ENCODE measurements around the gene RPS19BP1.

- TF ChIP-seq, protein P1, sequence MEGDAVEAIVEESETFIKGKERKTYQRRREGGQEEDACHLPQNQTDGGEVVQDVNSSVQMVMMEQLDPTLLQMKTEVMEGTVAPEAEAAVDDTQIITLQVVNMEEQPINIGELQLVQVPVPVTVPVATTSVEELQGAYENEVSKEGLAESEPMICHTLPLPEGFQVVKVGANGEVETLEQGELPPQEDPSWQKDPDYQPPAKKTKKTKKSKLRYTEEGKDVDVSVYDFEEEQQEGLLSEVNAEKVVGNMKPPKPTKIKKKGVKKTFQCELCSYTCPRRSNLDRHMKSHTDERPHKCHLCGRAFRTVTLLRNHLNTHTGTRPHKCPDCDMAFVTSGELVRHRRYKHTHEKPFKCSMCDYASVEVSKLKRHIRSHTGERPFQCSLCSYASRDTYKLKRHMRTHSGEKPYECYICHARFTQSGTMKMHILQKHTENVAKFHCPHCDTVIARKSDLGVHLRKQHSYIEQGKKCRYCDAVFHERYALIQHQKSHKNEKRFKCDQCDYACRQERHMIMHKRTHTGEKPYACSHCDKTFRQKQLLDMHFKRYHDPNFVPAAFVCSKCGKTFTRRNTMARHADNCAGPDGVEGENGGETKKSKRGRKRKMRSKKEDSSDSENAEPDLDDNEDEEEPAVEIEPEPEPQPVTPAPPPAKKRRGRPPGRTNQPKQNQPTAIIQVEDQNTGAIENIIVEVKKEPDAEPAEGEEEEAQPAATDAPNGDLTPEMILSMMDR (IDR thresholded peaks at IDR 0.05): no peak
- TF ChIP-seq EZH2phosphoT487 (IDR thresholded peaks at IDR 0.05): no peak
Observed at GRCh38 chr22:39489094-39490068, 43.2 kb downstream of the RPS19BP1 start.
